SK-N-SH (cell line): Measurements from ENCODE around the gene ZC3H7B. TPM values are rescaled to one million over a fixed set of nuclear protein-coding genes. Genes with fewer than 3 reads are reported as not detected.

Source experiments
- CTCF ChIA-PET: fragments of 300-600, 350-600 bp; formaldehyde crosslinking; extraction: SDS; loops from one replicate; lab custom pipeline; 2021; lab: Yijun Ruan, JAX
- POLR2A ChIA-PET: fragments of 350-600 bp; sonication (Branson Sonifier 250); formaldehyde crosslinking; extraction: SDS; loops from one replicate; lab custom pipeline; 2020; ENCODE audit warnings: antibody characterized with exemption, inconsistent platforms; lab: Yijun Ruan, JAX
- DNase-seq: peaks from one replicate; pipeline ENCODE4 v3.0.0; 2012
- H2AFZ ChIP-seq: fragments of 200-600 bp; sonication (generic); 2 replicates; pipeline ENCODE4 v1.8.1; 2016; ENCODE audit warnings: antibody characterized with exemption, mild to moderate bottlenecking, low read depth
- H3F3A ChIP-seq: fragments of 200-600 bp; sonication (generic); replicated peaks from 2 replicates; pipeline ENCODE3; 2016; ENCODE audit warnings: antibody characterized with exemption, mild to moderate bottlenecking; ENCODE audit not compliant: insufficient read depth
- H3K27ac ChIP-seq, 2 experiments: fragments of 200-500 bp in 1 of 2; fragments of 200-600 bp in 1 of 2; sonication (Bioruptor generic) in 1 of 2; sonication (generic), shearing (Covaris generic) in 1 of 2; 2 replicates each; pipeline versions ENCODE4 v1.5.1 to v1.6.1; 2014 to 2016; ENCODE audit warnings: low read depth in 2 of 2, inconsistent platforms in 1 of 2, low read length in 1 of 2, mild to moderate bottlenecking in 1 of 2, mixed read lengths in 1 of 2
- H3K27me3 ChIP-seq: fragments of 200-600 bp; sonication (generic), shearing (Covaris generic); 2 replicates; pipeline ENCODE4 v1.6.1; 2016; ENCODE audit warnings: mixed run types; ENCODE audit not compliant: insufficient read depth
- H3K36me3 ChIP-seq, 2 experiments: fragments of 200-500 bp in 1 of 2; fragments of 200-600 bp in 1 of 2; sonication (Bioruptor generic) in 1 of 2; sonication (generic) in 1 of 2; replicated peaks in 1 of 2; 2 replicates each; pipeline versions ENCODE3 to v1.5.1; 2014 to 2016; ENCODE audit warnings: low read length in 1 of 2, mild to moderate bottlenecking in 1 of 2; ENCODE audit not compliant: insufficient read depth in 2 of 2, control insufficient read depth in 1 of 2
- H3K4me1 ChIP-seq, 2 experiments: fragments of 200-500 bp in 1 of 2; fragments of 200-600 bp in 1 of 2; sonication (Bioruptor generic) in 1 of 2; sonication (generic), shearing (Covaris generic) in 1 of 2; 2 replicates each; pipeline versions ENCODE4 v1.5.1 to v1.6.1; 2014 to 2016; ENCODE audit warnings: low read depth in 1 of 2, low read length in 1 of 2, mixed run types in 1 of 2; ENCODE audit not compliant: insufficient read depth in 2 of 2, control insufficient read depth in 1 of 2
- H3K4me2 ChIP-seq: fragments of 200-600 bp; sonication (generic), shearing (Covaris generic); 2 replicates; pipeline ENCODE4 v1.6.1; 2017; ENCODE audit warnings: mixed run types
- H3K4me3 ChIP-seq, 2 experiments: fragments of 200-500 bp in 1 of 2; fragments of 200-600 bp in 1 of 2; sonication (Bioruptor generic) in 1 of 2; sonication (generic), shearing (Covaris generic) in 1 of 2; 2 replicates each; pipeline versions ENCODE4 v1.5.1 to v1.8.1; 2014 to 2016; ENCODE audit warnings: low read depth in 2 of 2, inconsistent platforms in 1 of 2, low read length in 1 of 2, mild to moderate bottlenecking in 1 of 2, mixed read lengths in 1 of 2, moderate library complexity in 1 of 2
- H3K79me2 ChIP-seq: fragments of 200-600 bp; sonication (generic); 2 replicates; pipeline ENCODE4 v1.8.1; 2017; ENCODE audit warnings: mild to moderate bottlenecking; ENCODE audit not compliant: insufficient read depth
- H3K9ac ChIP-seq: fragments of 200-600 bp; sonication (generic); 2 replicates; pipeline ENCODE4 v1.6.1; 2017; ENCODE audit warnings: mixed run types
- H3K9me2 ChIP-seq: fragments of 200-600 bp; sonication (generic); 2 replicates; pipeline ENCODE4 v1.6.1; 2017; ENCODE audit warnings: mixed run types
- H3K9me3 ChIP-seq: fragments of 200-600 bp; sonication (generic); 2 replicates; pipeline ENCODE4 v1.6.1; 2017; ENCODE audit warnings: mixed run types, mild to moderate bottlenecking, moderate library complexity
- H4K20me1 ChIP-seq: fragments of 200-600 bp; sonication (generic); 2 replicates; pipeline ENCODE4 v1.6.1; 2017; ENCODE audit warnings: mild to moderate bottlenecking, mixed run types; ENCODE audit not compliant: insufficient read depth
- CHD2 ChIP-seq: fragments of 150-350 bp; IDR thresholded peaks from 2 replicates; pipeline ENCODE4 v1.6.1; 2018; ENCODE audit warnings: low read length; ENCODE audit not compliant: partially characterized antibody
- FOSL2 ChIP-seq: IDR thresholded peaks from 2 replicates; pipeline ENCODE4 v1.4.0; 2012; ENCODE audit warnings: low read depth, mild to moderate bottlenecking, moderate library complexity, borderline replicate concordance
- FOXJ3 ChIP-seq: sonication (generic); formaldehyde crosslinking; IDR thresholded peaks from 2 replicates; pipeline ENCODE4 v1.5.1; 2020; ENCODE audit warnings: mild to moderate bottlenecking, missing genetic modification reagents
- FOXM1 ChIP-seq: IDR thresholded peaks from 2 replicates; pipeline ENCODE4 v1.4.0; 2012; ENCODE audit warnings: low read depth, mild to moderate bottlenecking
- GABPA ChIP-seq: IDR thresholded peaks from 2 replicates; pipeline ENCODE4 v1.4.0; 2012; ENCODE audit warnings: low read depth, mild to moderate bottlenecking
- GATA2 ChIP-seq: sonication (generic); formaldehyde crosslinking; IDR thresholded peaks from 2 replicates; pipeline ENCODE4 v1.5.0; 2020; ENCODE audit warnings: mild to moderate bottlenecking, missing genetic modification reagents
- IRF3 ChIP-seq: fragments of 150-350 bp; IDR thresholded peaks from 2 replicates; pipeline ENCODE4 v1.6.1; 2016; ENCODE audit warnings: mild to moderate bottlenecking, low read depth, low read length
- JUND ChIP-seq: IDR thresholded peaks from 2 replicates; pipeline ENCODE4 v1.4.0; 2012
- MEF2A ChIP-seq: IDR thresholded peaks from 2 replicates; pipeline ENCODE4 v1.4.0; 2012; ENCODE audit warnings: low read depth, borderline replicate concordance
- MXI1 ChIP-seq: IDR thresholded peaks from 2 replicates; pipeline ENCODE4 v1.6.1; 2012; ENCODE audit warnings: mild to moderate bottlenecking, low read depth, low read length, improper control_type of control experiment
- NFIC ChIP-seq: IDR thresholded peaks from 2 replicates; pipeline ENCODE4 v1.4.0; 2012; ENCODE audit warnings: borderline replicate concordance
- PBX3 ChIP-seq: IDR thresholded peaks from 2 replicates; pipeline ENCODE4; 2012
- POLR2AphosphoS5 ChIP-seq: IDR thresholded peaks from 2 replicates; pipeline ENCODE4 v1.6.1; 2012; ENCODE audit warnings: low read depth, low read length
- REST ChIP-seq: IDR thresholded peaks from 2 replicates; pipeline ENCODE4 v1.6.1; 2012; ENCODE audit warnings: mild to moderate bottlenecking, low read depth, low read length, moderate library complexity
- RFX5 ChIP-seq: IDR thresholded peaks from 2 replicates; pipeline ENCODE4 v1.6.1; 2012; ENCODE audit warnings: mild to moderate bottlenecking, improper control_type of control experiment, low read length
- RXRA ChIP-seq: IDR thresholded peaks from 2 replicates; pipeline ENCODE4 v1.4.0; 2012; ENCODE audit warnings: low read depth, mild to moderate bottlenecking, borderline replicate concordance
- TCF12 ChIP-seq: IDR thresholded peaks from 2 replicates; pipeline ENCODE4 v1.4.0; 2012
- TEAD4 ChIP-seq: IDR thresholded peaks from 2 replicates; pipeline ENCODE4 v1.4.0; 2012; ENCODE audit warnings: mild to moderate bottlenecking, borderline replicate concordance; ENCODE audit not compliant: insufficient read depth
- USF1 ChIP-seq: IDR thresholded peaks from 2 replicates; pipeline ENCODE4 v1.4.0; 2012; ENCODE audit warnings: low read depth, borderline replicate concordance
- USF2 ChIP-seq: fragments of 150-350 bp; IDR thresholded peaks from 2 replicates; pipeline ENCODE4 v1.6.1; 2017; ENCODE audit warnings: antibody characterized with exemption, low read length, low read depth, borderline replicate concordance
- ZBTB33 ChIP-seq: IDR thresholded peaks from 2 replicates; pipeline ENCODE4 v1.4.0; 2012; ENCODE audit warnings: low read depth, borderline replicate concordance
- WGBS: methylation state at CpG from one replicate; pipeline ENCODE4 v1.1.6; 2017; ENCODE audit warnings: low lambda C conversion rate; 5-methylcytosine and 5-hydroxymethylcytosine counted together
- polyA plus RNA-seq, 3 experiments: library from polyadenylated mRNA; depleted of rRNA; stranded (reverse); fragments of >200 nt; gene quantifications; 2 replicates each; pipeline ENCODE4 v1.2.3, GENCODE V29; 2012

The ZC3H7B gene
- polyA plus RNA-seq, 1 of the 3 experiments (the other 2 are of a cell fraction), result 27.1 TPM

GRCh38 chr22:41350087-41350486 lies 48.8 kb downstream of the ZC3H7B start:
- H3K9me2 ChIP-seq, result no peaks in the 10 kb centered on the region
- no peaks in the 10 kb centered on the region for H3F3A ChIP-seq
- H3K27me3 ChIP-seq, result no peaks in the 10 kb centered on the region
- peaks cover 0 to 17% of the 10 kb centered on the region in 2 experiments for H3K36me3 ChIP-seq
- POLR2A ChIA-PET, result no interaction called here
- H3K9ac ChIP-seq, result no peak overlapping the region
- no peak overlapping the region for H3K4me3 ChIP-seq
- H4K20me1 ChIP-seq, result no peaks in the 10 kb centered on the region
- H3K4me2 ChIP-seq, result no peak overlapping the region
- H3K27ac ChIP-seq, result no peak overlapping the region
- H2AFZ ChIP-seq, result no peak overlapping the region
- no peak for DNase-seq
- H3K79me2 ChIP-seq, result no peaks in the 10 kb centered on the region
- TF ChIP-seq MXI1 (no peak), FOXJ3 (no peak), REST (no peak), TEAD4 (no peak), FOSL2 (no peak), USF2 (no peak), CHD2 (no peak), RFX5 (no peak), MEF2A (no peak), GATA2 (no peak), RXRA (no peak)
- TF ChIP-seq, all 33 proteins: peak for 0
- WGBS, result 98% methylated on average over 4 of the region's 4 CpGs
- Histone ChIP-seq H3K4me1 (no peaks in the 10 kb centered on the region), H3K9me3 (no peaks in the 10 kb centered on the region)
- CTCF ChIA-PET, result no interaction called here

GRCh38 chr22:41351011-41351410 lies 49.7 kb downstream of the ZC3H7B start:
- Histone ChIP-seq H3K36me3 (peaks cover 0 to 17% of the 10 kb centered on the region in 2 experiments), H2AFZ (no peak overlapping the region), H3K27ac (no peak overlapping the region), H3K4me3 (no peak overlapping the region), H3K4me2 (no peak overlapping the region), H3K79me2 (no peaks in the 10 kb centered on the region), H3K27me3 (no peaks in the 10 kb centered on the region), H3K9me2 (no peaks in the 10 kb centered on the region), H3K9me3 (no peaks in the 10 kb centered on the region), H3F3A (no peaks in the 10 kb centered on the region), H3K4me1 (no peaks in the 10 kb centered on the region), H3K9ac (no peak overlapping the region), H4K20me1 (no peaks in the 10 kb centered on the region)
- DNase-seq, result no peak
- WGBS, result 100% methylated on average over 1 of the region's 5 CpGs
- POLR2A ChIA-PET, result no interaction called here
- CTCF ChIA-PET, result no interaction called here
- TF ChIP-seq FOXM1 (no peak), ZBTB33 (no peak), USF1 (no peak), TCF12 (no peak), RXRA (no peak), GABPA (no peak), TEAD4 (no peak), POLR2AphosphoS5 (no peak), IRF3 (no peak), NFIC (no peak), JUND (no peak), PBX3 (no peak)
